Epithelial cell of proximal tubule (primary cell): ENCODE data around the gene COL23A1. TPM values are rescaled to one million over a fixed set of nuclear protein-coding genes. Genes with fewer than 3 reads are reported as not detected.

Experiments
- DNase-seq: peaks from one replicate; pipeline ENCODE4 v3.0.0-alpha.2; 2011; ENCODE audit warnings: low read depth
- H3K4me3 ChIP-seq: 2 replicates; pipeline ENCODE4 v1.5.1; 2011; ENCODE audit warnings: low read depth, mild to moderate bottlenecking, low read length
- CTCF ChIP-seq: conservative IDR thresholded peaks from 2 replicates; pipeline ENCODE4 v1.5.1; 2012; ENCODE audit warnings: low read depth, mild to moderate bottlenecking, low read length
- total RNA-seq: library from RNA; depleted of rRNA; stranded (reverse); fragments of >200 nt; gene quantifications from 2 replicates; pipeline ENCODE4 v1.2.3, GENCODE V29; 2015

Gene COL23A1
- total RNA-seq, 1 donor from 2014 or later, result not detected

GRCh38 chr5:178194026-178194425 lies 396.2 kb downstream of the COL23A1 start:
- no peak overlapping the region for H3K4me3 ChIP-seq
- no peak for TF ChIP-seq CTCF
- no peak for DNase-seq

- no peak for DNase-seq
- no peak overlapping the region for H3K4me3 ChIP-seq
- TF ChIP-seq CTCF, result no peak
Observed at GRCh38 chr5:178193251-178193809, 396.9 kb downstream of the COL23A1 start.

- DNase-seq, result no peak
- no peak overlapping the region for H3K4me3 ChIP-seq
- no peak for TF ChIP-seq CTCF
Observed at GRCh38 chr5:178192787-178193186, 397.4 kb downstream of the COL23A1 start.

- no peak for DNase-seq
- no peak for TF ChIP-seq CTCF
- no peak overlapping the region for H3K4me3 ChIP-seq
Observed at GRCh38 chr5:178192244-178192643, 397.9 kb downstream of the COL23A1 start.

- DNase-seq, result no peak
- no peak overlapping the region for H3K4me3 ChIP-seq
- TF ChIP-seq CTCF, result no peak
Observed at GRCh38 chr5:178191661-178192060, 398.5 kb downstream of the COL23A1 start.

- H3K4me3 ChIP-seq, result no peak overlapping the region
- no peak for TF ChIP-seq CTCF
- DNase-seq, result no peak
Observed at GRCh38 chr5:178189433-178189832, 400.8 kb downstream of the COL23A1 start.

Other genes with a start within 250 kb of the COL23A1 start
- gene CLK4, start 36.7 kb upstream of the COL23A1 start, total RNA-seq, result 4.3 and 5.1 TPM in 2 replicates
- 6.2 and 12.3 TPM in 2 replicates for gene ZNF354A, start 140.3 kb upstream of the COL23A1 start, total RNA-seq